GM19455 (cell line): ENCODE measurements around the gene ALDH1L2.
"Not testable (repeated sequence)": the region's sequence is repeated elsewhere in the genome, so short reads cannot be mapped to it uniquely, and the experiment has no call there.

Source experiments
- ATAC-seq: cut with Tn5 transposase; IDR thresholded peaks from one replicate; pipeline ENCODE4 v1.9.1; 2021; ENCODE audit not compliant: unreplicated experiment

Gene ALDH1L2

DNA sequence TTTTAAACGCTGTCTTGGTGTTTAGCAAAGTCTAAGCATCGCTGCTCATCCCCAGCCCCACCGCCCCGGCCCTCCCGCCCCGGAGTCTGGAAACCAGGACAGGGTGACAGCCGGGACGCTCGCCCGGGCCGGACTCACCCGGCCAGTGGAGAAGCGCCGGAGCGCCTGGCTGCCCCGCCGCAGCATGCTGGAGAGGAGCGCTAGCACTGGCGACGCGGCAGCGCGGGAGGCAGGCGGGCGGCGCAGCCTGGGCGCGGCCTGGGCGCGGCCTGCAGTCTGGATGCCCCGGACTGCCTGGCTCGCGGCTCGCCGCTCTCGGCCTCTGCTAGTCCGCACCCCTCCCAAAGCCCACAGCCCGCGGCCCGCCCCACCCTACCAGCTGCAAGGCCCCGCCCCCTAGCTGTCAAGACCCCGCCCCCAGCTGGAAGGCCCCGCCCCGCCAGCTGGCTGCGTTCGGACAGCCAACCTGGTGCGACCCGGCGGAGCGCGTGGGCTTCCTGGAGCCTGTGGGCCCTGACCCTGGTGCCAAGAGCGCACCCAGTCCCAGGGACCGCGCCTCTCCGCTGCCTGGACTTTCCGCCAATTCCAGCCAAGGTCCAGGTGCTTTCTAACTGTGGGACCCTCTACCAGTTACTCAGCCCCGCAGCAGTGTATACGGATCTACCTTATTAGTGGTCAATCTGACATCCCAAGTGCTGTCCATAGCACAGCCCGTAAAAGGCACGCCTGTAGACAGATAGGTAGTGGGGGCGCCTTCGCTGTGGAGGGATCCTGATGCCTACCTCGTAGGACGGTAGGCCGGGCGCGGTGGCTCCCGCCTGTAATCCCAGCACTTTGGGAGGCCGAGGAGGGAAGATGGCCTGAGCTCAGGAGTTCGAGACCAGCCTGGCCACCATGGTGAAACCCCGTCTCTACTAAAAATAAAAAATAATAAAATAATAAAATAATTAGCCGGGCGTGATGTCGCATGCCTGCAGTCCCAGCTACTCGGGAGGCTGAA lies at the start of gene ALDH1L2:
Gene ALDH1L2 (minus strand): TSS at position 208 of the 1,000 bp plus-strand sequence. CDS start 22 bp downstream, at position 186.
- ATAC-seq = peak; percentile 87

DNA sequence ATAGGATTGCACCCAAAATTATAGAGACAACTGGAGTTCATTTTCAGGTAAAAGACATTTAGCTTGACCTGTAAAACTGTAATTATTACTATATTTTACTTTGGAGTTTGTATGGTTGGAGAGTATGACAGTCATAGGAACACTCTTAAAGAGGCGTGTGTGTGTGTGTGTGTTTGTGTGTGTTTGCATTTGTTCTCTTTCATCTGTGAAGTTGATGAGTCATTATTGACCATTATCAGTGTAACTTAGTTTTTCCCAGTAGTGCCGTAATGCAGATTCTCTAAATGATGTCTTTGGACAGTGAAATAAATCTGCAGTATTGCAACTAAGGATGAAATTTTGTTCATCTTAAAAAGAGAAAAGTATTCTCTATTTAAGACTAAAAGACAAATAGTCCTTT lies 36.3 kb upstream of the ALDH1L2 start:
- ATAC-seq = no peak

DNA sequence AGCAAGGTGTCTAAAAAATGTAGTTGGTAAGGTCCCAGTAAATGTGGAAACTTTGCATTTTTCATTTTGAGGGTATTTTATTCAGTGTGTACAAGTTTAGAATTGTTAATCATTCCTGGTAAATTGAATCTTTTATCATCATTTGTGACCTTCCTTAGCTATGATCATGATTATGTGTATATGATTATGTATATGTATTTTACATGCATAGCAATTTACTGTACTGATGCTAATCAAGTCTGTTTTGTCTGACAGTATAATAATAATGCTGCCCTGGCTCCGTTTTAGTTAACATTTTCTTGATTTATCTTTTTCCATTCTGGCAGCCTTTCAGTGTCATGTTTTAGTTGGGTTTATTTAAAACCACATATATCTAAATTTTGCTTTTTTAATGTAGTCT lies 32.7 kb upstream of the ALDH1L2 start:
- no peak for ATAC-seq

DNA sequence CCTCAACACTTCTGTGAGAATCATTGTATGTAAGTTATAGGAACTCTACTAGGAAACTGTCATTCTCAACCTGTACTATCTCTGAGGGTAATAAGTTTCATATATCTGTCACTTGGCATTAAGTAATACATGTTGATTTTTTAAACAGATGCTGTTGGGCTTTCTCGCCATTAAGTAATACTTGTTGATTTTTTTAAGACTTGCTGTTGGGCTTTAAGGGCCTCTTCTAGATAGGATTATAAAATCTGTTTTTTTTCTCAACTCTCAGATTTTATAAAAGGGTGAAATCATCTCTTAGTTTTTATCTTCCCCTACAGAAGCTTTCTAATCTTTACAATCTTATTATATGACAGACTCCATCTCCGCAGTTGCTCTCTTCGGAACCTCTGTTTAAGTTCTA lies 28.8 kb upstream of the ALDH1L2 start:
- no peak for ATAC-seq

DNA sequence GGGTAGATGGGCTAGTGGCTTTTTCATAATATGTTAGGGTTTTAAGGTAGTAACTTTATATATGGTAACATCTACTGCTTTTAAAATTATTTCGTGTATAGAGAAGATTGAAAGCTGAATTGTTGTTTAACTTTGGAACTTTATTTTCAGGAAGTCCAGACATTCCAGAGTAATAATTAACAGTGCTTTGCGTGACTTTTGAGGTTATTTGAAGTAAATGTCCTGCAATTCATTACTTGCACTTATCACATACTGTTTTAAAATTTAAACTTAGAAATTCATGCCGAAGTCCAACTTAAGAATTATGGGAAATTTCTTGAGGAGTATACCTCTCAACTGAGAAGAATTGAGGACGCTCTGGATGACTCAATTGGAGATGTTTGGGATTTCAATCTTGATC lies 26.6 kb upstream of the ALDH1L2 start:
- ATAC-seq = no peak

DNA sequence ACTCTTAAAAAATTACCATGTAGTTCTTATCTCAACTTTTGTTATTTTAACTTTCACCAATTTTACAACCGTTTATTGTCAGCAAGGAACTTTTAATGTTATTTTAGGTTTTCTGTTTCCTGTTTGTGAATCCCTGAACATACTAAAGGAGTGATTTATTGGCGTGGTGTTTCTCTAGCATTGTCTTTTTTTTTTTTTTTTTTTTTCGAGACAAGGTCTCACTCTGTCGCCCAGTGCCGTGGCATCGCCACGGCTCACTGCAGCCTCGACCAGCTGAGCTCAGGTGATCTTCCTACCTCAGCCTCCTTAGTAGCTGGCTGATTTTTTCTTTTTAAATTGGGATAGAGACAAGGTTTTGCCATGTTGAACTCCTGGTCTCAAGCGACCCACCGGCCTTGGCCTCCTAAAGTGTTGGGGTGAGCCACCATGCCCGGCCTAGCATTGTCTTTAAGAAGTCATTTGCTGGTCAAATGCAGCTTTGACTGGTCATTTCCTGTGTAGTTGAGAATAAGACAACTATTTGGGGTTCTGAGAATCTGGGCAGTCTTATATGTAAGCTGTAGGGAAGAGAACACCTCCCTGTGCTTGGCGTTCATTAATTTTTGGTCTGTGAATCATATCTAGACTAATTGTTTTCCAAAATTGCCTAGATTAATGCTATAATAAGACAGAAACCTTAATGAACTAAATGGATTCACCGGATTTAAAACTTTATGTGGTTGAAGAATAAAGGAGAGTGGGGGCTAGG lies 25.4 kb upstream of the ALDH1L2 start:
- ATAC-seq = peak; percentile 22

DNA sequence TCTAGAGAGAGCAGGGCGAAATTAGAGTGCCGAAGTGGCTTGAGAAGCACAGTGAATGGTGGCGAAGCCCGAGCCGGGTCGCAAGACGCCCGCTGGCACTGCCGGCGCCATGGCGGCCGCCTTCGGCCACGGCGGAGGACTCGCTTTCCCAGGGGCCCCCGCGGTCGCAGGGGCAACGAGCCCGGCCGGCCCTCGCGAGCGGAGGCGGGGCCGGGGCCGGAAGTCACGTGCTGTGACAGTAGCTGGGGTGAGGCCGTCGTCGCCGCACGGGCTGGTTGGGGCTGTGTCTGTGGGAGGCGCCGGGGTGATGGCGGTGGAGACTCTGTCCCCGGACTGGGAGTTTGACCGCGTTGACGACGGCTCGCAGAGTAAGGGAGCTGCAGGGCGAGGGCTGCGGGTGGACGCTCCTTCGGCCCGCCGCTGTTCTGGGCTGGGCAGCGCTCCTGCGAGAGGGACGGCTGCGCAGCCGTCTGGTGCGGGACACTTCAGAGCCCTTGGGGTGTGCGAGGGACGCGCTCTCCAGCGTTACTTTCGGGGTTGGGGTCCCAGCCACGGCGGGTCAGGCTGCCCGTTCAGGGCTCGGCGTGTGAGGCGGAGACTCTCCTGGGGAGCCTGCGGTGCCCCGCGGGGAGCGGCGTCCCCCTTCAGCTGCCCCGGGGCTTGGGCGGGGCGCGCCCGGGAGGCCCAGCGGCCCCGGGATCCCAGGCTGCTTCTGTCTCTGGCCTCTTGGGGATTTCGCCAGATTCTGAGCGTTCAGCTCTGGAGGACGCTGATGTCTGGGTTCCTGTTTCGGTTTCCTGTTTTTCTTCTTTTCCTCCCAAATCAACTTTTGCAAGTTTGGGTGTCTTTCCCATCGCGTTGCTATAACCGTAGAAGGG lies 23.5 kb upstream of the ALDH1L2 start, which contains the start of gene WASHC4:
Gene WASHC4 (plus strand): TSS at position 238 of the 878 bp plus-strand sequence. CDS start 70 bp downstream, at position 308.
- peak; percentile 93 for ATAC-seq

DNA sequence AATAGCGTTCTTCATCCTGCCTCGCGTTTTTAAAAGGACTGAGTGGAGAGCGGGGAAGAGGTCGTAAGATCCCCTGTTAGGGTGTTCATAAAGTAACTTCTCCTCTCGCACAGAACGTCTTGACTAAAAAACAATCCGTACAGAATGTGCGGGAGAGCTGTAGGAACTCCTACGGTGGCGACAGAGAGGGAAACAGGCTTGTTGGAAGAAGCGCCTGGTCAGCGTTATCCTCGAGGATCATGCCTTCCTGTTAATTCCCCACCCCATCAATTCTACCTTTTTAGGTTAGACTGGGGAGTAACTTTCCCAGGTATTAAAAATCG lies 22.9 kb upstream of the ALDH1L2 start:
- peak; percentile 15 for ATAC-seq

DNA sequence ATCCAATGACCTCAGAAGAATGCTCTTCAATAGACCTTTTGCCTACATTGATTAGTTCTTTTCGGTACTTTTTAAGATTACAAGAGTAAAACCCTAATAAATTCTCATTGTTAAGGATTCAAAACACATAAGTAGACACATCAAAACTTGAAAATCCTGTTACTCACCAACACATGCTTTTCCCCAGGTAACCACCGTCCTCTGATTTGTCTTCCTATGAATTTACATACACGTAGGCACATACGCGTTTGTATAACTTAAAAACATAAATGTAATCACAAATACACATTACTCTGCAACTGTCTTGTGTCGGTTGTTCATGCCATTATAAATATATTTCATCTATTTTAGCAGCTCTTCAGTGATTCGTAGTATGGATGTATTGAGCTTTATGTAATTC lies 22.4 kb upstream of the ALDH1L2 start:
- ATAC-seq = no peak

DNA sequence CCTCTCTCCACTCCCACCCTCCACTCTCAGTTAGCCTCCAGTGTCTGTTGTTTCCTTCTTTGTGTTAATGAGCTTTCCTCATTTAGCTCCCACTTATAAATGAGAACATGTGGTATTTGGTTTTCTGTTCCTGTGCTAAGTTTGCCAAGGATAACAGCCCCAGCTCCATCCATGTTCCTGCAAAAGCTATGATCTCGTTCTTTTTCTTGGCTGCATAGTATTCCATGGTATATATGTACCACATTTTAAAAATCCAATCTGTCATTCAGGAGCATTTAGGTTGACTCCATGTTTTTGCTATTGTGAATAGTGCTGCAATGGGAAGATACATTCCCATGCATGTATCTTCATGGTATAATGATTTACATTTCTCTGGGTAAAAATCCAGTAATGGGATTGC lies 20.5 kb upstream of the ALDH1L2 start:
- no peak for ATAC-seq

DNA sequence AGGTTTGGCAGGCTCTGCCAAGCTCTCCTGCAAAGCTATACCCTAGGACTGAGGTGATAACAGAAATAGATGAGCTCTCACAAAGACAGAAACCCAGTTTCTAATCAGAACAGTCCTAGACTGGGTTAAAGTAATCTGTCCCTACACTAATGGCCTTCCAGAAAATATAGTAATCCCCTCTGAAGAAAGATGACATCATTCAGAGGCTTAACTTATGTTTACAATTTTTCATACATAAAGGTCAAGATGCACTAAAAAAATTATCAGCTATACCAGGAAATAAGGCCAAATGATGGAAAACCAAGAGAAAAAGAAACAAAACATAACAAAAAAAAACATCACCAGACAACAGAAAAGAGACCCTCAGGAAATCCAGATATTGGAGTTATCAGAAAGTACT lies 18.4 kb upstream of the ALDH1L2 start:
- ATAC-seq = no peak

DNA sequence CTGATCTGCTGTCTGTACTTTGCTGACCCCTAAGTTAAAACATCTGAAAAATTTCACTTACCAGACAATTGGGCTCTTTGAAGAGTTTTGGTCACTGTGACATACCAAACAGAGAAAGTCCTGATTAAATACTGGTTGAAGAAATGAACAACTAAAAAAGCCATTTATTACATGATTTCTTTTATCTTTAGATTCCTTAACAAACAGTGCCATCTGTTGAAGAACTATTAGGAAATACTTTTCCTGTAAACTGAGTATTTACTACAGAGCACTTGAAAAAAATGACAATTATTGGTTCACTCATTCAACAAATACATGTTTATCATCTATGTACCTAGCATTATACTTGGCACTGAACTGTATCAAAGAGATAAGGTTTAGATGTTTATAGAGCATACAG lies 16.7 kb upstream of the ALDH1L2 start:
- no peak for ATAC-seq

DNA sequence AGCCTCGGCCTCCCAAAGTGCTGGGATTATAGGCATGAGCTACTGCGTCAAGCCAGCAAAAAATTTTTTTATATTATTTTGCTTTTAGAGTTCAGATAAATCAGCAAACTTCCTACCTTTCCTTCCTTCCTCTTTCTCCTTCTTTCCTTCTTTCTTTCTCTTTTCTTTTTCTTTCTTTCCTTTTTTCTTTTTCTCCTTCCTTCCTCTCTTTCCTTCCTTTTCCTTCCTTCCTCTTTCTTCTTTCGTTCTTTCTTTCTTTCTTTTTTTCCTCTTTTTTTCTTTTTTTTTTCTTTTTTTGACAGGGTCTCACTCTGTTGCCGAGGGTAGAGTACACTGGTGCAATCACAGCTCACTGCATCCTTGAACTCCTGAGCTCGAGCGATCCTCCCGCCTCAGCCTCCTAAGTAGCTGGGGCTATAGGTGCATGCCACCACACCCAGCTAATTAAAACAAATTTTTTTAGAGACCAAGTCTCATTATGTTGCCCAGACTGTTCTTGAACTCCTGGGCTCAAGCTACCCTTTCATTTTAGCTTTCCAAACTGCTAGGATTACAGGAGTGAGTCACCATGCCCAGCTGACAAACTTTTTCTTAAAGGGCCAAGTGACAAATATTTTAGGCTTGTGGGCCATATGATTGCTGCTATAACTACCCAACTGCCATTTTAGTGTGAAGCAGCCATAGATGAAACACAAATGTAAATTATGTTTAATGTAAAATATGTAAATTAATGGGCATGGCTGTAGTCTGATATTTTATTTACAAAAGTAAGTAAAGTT lies 16.1 kb upstream of the ALDH1L2 start:
- no peak for ATAC-seq

DNA sequence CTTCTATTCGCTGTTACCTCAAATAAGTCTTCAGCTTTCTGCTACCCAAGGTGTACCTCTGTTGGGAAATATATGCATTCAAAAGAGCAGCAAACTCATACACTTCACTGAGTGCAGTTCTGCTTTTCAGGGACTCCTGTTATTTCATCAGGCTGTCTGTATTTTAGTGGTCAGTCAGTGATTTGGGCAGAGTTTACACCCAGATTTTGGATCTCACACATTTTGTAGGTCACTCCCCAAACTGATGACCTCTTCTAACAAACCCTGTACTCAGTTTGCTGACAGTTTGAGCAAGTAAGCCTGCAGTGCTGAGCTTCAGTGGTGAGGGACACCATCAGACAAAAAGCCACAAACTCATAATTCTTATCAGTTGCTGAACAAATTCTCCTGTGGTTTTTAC lies 15.1 kb upstream of the ALDH1L2 start:
- ATAC-seq = no peak

DNA sequence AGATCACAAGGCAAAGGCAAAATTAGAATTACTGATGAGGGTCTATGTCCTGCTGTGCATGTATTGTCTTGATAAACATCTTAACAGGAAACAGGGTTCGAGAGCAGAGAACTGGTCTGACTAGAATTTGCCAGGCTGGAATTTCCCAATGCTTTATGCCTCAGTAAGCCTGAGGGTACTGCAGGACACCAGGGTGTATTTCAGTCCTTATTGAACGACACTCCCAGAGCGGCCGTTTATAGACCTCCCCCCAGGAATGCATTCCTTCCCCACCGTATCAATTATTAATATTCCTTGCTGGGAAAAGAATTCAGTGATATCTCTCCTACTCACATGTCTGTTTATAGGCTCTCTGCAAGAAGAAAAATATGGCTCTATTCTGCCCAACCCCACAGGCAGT lies 11.1 kb upstream of the ALDH1L2 start:
- not testable (repeated sequence) for ATAC-seq

DNA sequence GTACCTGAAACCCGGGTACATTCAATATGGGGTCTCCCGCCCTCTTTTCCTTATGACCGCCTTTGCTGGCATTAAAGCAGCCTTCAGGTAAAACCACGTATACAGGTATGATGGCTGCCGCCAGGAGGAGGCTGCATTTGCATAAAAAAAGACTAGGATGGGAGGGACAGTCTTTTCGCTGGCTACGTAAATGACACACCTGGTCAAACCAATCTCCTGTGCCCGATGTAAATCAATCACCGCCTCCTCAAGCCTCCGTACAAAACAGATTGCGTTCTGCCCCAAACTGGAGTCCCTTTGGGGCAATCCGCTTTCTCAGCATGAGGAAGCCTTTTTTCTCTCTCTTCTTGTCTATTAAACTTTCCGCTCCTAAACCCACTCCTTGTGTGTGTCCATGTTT lies 8.1 kb upstream of the ALDH1L2 start:
- ATAC-seq = no peak

DNA sequence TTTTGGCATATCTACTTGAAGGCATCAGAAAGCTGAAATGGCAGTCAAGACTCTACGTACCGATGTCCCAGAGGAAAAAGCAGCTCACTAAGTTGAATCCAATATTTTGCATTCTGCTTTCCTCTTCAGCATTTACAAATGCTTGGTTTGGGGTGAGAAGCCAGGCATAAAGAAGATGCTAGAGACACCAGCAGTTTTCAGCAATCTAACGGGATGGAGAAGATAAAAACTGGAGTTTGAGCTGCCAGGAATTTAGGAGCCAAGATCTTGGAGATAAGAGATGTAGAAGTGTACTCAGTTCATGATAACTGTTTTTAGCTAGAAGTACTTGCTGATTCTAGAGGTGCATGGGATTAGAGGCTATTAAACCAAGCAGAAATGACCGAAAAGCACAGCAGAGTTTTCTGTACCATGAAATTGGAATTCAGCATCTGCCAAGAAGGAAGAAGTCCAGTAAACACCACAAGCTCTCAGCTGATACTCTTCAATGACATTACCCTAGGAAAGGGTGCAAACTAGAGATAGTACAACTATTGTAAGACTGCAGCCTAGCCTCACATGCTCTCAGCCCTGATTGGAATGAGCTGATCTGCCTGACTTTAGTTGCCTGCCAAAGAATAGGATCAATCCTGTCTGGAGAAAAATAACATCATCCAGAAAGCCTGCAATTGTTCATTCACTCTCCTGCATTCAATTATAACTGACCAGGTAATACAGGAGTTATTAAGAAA lies 7.4 kb upstream of the ALDH1L2 start:
- ATAC-seq = no peak

DNA sequence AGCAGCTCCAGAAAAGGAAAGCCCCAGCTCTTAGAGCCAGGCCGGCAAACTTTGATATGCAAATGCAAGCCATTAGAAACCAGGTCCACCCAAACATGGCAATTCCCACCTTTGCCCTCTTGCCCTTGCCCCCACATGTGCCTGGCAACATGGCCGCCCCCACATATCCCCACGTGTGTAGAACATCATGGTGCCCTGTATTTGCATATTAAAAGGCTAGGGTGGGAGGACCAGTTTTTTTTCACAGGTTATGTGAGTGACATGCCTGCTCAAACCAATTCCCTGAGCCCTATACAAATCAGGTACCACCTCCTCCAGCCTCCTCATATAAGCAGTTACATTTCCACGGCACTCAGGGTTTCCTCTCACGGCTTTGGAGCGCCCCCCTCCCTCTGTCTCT lies 6.1 kb upstream of the ALDH1L2 start:
- no peak for ATAC-seq

DNA sequence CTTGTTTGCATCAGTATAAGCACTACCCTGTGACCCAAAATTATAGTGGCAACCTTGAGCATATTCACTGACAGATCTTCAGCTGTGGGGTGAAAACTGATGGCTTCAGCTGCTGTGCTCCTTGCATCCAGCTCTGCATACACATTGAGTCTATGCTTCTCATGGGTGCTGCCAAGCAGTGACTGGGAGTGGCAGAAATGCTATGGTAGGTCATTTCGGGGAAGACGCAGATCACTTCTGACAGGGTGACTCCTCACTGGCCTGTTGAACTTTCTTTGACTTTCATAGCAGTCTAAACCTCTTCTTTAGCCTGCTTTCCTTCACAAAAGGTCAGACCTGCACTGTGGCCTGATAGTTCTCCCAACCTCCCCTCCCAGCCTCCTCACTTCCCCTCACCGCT lies 5.6 kb upstream of the ALDH1L2 start:
- no peak for ATAC-seq

DNA sequence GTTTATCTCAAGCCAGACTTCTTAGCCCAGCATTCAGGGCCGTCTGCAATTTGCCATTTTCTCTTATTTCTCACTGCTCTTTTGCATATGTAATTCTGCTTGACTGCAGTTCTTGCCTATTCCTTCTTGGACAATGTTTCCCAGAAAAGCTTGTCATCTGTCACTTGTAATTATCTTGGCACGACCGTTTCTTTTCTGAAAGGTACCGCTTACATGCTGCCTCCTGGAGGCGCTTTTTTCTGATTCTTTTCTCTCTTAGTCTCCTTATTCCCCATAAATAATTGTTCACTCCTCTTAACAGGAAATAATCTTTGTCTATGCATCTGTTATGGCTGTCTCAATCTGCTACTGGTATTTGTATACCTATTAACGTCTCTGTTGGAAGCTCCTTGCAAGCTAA lies 1.2 kb upstream of the ALDH1L2 start:
- ATAC-seq = no peak
